Activated CD8-positive, alpha-beta memory T cell treated with anti-CD3 and anti-CD28 coated beads for 36 hours (primary cell): ENCODE data around the gene CBX2. TPM values are rescaled to one million over a fixed set of nuclear protein-coding genes. Genes with fewer than 3 reads are reported as not detected.

ENCODE experiments used
- CTCF ChIA-PET: fragments of 350-600 bp; sonication (Branson Sonifier 250); formaldehyde crosslinking; loops from one replicate; lab custom pipeline; 2021; ENCODE audit warnings: antibody characterized with exemption; lab: Charles Lee
- POLR2A ChIA-PET: fragments of 350-600 bp; sonication (Branson Sonifier 250); formaldehyde crosslinking; loops from one replicate; lab custom pipeline; 2021; ENCODE audit warnings: antibody characterized with exemption; lab: Charles Lee
- total RNA-seq, 2 experiments: library from RNA; stranded (reverse); gene quantifications; one replicate each; pipeline ENCODE4 v1.2.3, GENCODE V29; 2021

CBX2 gene
- total RNA-seq, 2 experiments from 2014 or later = 3.8 TPM

- CTCF ChIA-PET = interaction anchor here (0.8 to 3.5 kb wide), 9 partner anchors 8 to 32 kb away, joined by 3 to 22 read pairs (median 5); partner anchors contain the start of gene CBX4
Measured at GRCh38 chr17:79812353-79813258, 34.7 kb downstream of the CBX2 start.

DNA sequence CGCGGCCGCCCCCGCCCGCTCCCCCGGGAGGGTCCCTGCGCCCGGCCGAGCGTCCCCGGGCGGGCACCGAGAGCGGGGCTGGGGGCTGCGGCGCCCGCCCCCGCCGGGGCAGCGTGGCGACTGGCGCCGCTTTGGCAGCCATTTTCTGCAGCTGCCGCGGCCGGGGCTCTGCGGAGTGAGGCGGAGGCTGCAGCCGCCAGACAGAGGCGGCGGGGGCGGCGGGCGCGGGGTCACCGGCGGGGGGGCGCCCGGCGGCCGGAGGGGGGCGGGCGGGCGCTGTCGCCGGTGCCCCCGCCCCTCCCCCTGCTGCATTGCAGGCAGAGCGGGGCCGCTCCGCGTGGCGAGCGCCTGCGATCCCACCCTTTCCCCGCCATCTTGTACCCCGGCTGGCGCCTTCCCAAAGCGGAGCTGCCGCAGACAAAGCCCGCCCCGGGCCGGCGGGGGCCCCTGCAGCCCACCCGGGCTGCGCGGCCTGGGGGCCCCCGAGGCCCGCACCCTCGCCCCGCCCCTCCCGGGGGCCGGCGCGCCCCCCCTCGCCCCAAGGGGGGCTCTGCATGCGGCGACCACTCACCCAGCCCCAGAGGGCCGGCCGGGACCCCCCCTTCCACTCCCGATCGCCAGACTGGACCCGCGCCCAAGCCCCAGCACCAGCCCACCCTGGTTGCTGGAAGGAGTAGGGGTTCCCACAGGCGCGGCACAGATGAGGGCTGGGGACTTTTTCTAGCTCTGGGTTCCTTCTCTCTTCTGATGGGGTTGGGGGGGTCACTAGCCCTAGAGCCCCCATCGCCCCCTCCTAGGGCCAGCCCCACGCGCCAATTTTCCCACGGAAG is 35.6 kb downstream of the CBX2 start:
- ChIA-PET POLR2A (interaction anchor here (0.8 to 1.2 kb wide), 2 partner anchors 13 to 17 kb away, joined by 3 to 5 read pairs; partner anchors contain the start of gene CBX8), CTCF (interaction anchor here (1.1 to 3.5 kb wide), 5 partner anchors 9 to 31 kb away, joined by 3 to 22 read pairs (median 4); no protein-coding TSS in a partner anchor)

More at GRCh38 chr17:79812353-79813258, 34.7 kb downstream of the CBX2 start:
- POLR2A ChIA-PET = interaction anchor here (0.8 to 1.2 kb wide), 4 partner anchors 12 to 27 kb away, joined by 3 to 5 read pairs (median 4); partner anchors contain the start of genes CBX4 and CBX8

- ChIA-PET POLR2A (interaction anchor here (1.0 kb wide), 1 partner anchor 25 kb away, joined by 3 read pairs; the partner anchor contains the start of gene CBX4), CTCF (interaction anchor here (1.1 to 1.4 kb wide), 4 partner anchors 10 to 30 kb away, joined by 3 to 5 read pairs (median 4); no protein-coding TSS in a partner anchor)
Measured at GRCh38 chr17:79814127-79814973, 36.4 kb downstream of the CBX2 start.

- POLR2A ChIA-PET = interaction anchor here (1.0 kb wide), 1 partner anchor 24 kb away, joined by 3 read pairs; the partner anchor contains the start of gene CBX4
- CTCF ChIA-PET = interaction anchor here (1.2 to 1.4 kb wide), 2 partner anchors 11 to 20 kb away, joined by 4 to 5 read pairs; no protein-coding TSS in a partner anchor
Measured at GRCh38 chr17:79814974-79815835, 37.3 kb downstream of the CBX2 start.

- POLR2A ChIA-PET = no interaction called here
- CTCF ChIA-PET = interaction anchor here (1.4 kb wide), 1 partner anchor 19 kb away, joined by 5 read pairs; no protein-coding TSS in a partner anchor
Measured at GRCh38 chr17:79815836-79816461, 38.0 kb downstream of the CBX2 start.

DNA sequence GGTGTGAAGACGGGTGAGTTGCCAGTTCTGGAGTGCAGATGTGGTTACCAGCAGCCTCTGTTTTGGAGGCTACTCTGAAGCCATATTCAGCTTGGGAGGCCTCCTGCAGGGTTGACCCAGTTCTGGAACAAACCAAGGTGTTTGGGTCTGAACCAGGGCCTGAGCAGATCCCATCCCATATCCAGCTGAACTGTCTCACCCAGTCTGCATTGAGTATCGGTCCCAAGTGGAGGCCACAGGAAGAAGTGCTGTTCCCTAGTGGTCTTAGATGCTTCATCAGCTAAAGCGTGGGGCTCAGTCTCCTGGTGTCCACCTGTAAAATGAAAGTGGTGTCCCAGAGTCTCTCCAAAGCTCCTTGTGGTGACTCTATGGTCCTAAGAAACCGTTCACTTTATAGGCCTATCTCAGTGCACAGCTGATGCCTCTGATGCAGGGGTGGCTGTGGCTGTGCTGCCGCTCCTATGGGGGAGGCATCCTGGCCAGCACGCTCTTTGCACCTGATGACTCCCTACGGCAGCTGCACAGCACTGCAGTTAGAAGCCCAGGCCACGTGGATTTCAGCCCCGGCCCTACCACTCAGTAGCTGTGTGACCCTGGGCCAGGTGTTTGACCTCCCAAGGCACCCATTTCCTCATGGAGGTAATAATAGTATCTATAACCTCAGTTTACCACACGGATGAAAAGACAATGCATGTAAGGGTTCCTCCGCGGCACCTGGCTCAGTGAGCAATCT is 40.2 kb downstream of the CBX2 start:
- POLR2A ChIA-PET = no interaction called here
- CTCF ChIA-PET = interaction anchor here (0.6 to 3.0 kb wide), 4 partner anchors 8 to 58 kb away, joined by 3 to 10 read pairs (median 4); partner anchors contain the start of gene CBX4

GRCh38 chr17:79819085-79819484 is 41.1 kb downstream of the CBX2 start:
- ChIA-PET CTCF (interaction anchor here (0.6 to 3.0 kb wide), 2 partner anchors 21 to 66 kb away, joined by 3 to 10 read pairs; partner anchors contain the start of gene CBX4), POLR2A (no interaction called here)

GRCh38 chr17:79819534-79820276 is 41.8 kb downstream of the CBX2 start:
- ChIA-PET CTCF (interaction anchor here (0.6 to 3.0 kb wide), 2 partner anchors 20 to 66 kb away, joined by 3 to 10 read pairs; partner anchors contain the start of gene CBX4), POLR2A (no interaction called here)

DNA sequence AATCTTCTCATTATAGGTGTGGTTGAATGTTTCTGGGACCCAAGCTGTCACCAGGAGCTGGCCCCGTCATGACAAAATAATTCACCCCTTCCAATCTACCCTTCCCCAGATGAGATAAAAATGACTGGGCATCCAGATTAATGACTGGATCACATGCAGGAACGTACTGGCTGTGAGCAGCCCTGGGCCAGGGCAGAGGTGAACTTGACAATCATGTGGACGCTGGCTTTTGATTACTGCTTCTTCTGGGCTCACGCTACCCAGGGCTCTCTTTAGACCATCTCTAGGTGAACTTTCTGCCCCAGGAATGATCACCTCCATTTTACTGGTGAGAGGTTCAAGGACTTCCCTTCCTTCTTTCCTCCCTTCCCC is 43.0 kb downstream of the CBX2 start:
- POLR2A ChIA-PET = no interaction called here
- CTCF ChIA-PET = interaction anchor here (0.6 to 3.0 kb wide), 2 partner anchors 16 to 19 kb away, joined by 3 to 10 read pairs; partner anchors contain the start of gene CBX4

- POLR2A ChIA-PET = no interaction called here
- CTCF ChIA-PET = interaction anchor here (0.6 to 3.0 kb wide), 3 partner anchors 12 to 18 kb away, joined by 3 to 10 read pairs (median 3); partner anchors contain the start of gene CBX4
Measured at GRCh38 chr17:79821331-79822095, 43.6 kb downstream of the CBX2 start.

GRCh38 chr17:79822583-79823124 is 44.7 kb downstream of the CBX2 start:
- ChIA-PET CTCF (no interaction called here), POLR2A (no interaction called here)

GRCh38 chr17:79824234-79824633 is 46.3 kb downstream of the CBX2 start:
- POLR2A ChIA-PET = no interaction called here
- CTCF ChIA-PET = no interaction called here

DNA sequence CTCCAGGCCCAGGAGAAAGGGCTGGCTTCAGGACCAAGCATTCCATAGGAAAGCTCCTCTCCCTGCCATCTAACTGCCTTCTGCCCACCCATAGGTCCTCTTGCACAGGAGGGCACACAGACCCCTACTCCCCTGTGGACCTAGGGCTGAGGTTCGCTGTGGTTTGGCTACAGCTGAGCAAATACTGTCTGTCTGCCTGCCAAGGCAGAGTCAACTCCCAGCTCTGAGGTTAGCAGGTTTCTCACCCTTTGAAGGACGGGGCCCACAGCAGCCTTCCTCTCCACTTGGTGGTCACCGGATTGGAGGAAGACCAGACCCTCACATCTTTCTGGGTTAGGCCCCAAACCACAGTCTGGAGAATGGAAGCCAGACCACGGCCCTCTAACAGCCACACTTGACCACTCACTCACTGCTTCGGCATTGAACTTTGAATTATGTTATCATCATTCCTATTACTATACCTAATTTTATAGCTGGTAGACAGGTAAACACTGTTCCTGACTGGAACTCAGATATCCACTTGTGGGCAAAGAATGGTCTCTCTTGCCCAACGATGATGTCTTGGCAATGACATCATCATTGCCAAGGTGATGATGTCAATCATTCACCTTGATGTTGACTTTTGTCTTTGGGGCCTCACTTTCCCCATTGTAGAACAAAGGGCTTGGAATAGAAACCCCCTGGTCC is 47.1 kb downstream of the CBX2 start:
- ChIA-PET POLR2A (no interaction called here), CTCF (no interaction called here)

- POLR2A ChIA-PET = no interaction called here
- CTCF ChIA-PET = interaction anchor here (1.0 kb wide), 1 partner anchor 8 kb away, joined by 3 read pairs; no protein-coding TSS in a partner anchor
Measured at GRCh38 chr17:79825580-79825921, 47.6 kb downstream of the CBX2 start.
